Stomach (tissue), 9 donors: Measurements from ENCODE around the gene SLC35F4. TPM values are rescaled to one million over a fixed set of nuclear protein-coding genes. Genes with fewer than 3 reads are reported as not detected.

Experiments
- DNase-seq, 2 donors: peaks; one replicate each; pipeline versions ENCODE4 v3.0.0 to v3.0.0-alpha.2; 2013 to 2019
- H3K27ac ChIP-seq, 5 donors: fragments of 200-600 bp in 4 of 5; sonication (generic) in 4 of 5; one replicate each; pipeline ENCODE4 v1.5.1; 2013 to 2019; ENCODE audit warnings: mild to moderate bottlenecking in 1 of 5, moderate library complexity in 1 of 5
- H3K27me3 ChIP-seq, 3 donors: fragments of 200-600 bp; sonication (generic); one replicate each; pipeline ENCODE4 v1.5.1; 2017 to 2019; ENCODE audit warnings: mixed run types in 1 of 3
- H3K36me3 ChIP-seq, 4 donors: fragments of 200-600 bp; sonication (generic); 1 replicate in 3 of 4; 2 replicates in 1 of 4; pipeline ENCODE4 v1.5.1; 2016 to 2019
- H3K4me1 ChIP-seq, 4 donors: fragments of 200-600 bp; sonication (generic); one replicate each; pipeline ENCODE4 v1.5.1; 2016 to 2019
- H3K4me3 ChIP-seq, 4 donors: fragments of 200-600 bp; sonication (generic) in 3 of 4; one replicate each; pipeline ENCODE4 v1.5.1; 2016 to 2019; ENCODE audit warnings: mild to moderate bottlenecking in 1 of 4
- H3K9me3 ChIP-seq, 4 donors: fragments of 200-600 bp; sonication (generic); one replicate each; pipeline ENCODE4 v1.5.1; 2016 to 2019
- EP300 ChIP-seq: sonication (generic); formaldehyde crosslinking; IDR thresholded peaks from one replicate; pipeline ENCODE4 v1.6.1; 2017; ENCODE audit warnings: antibody characterized with exemption
- POLR2A ChIP-seq, 4 donors: fragments of 450-650 bp; IDR thresholded peaks; one replicate each; pipeline ENCODE4 v1.6.1; 2016; ENCODE audit warnings: antibody characterized with exemption in 4 of 4, control low read depth in 2 of 4, mild to moderate bottlenecking in 1 of 4, moderate library complexity in 1 of 4
- POLR2AphosphoS5 ChIP-seq, 3 donors: sonication (generic); formaldehyde crosslinking; IDR thresholded peaks; one replicate each; pipeline ENCODE4 v1.6.1; 2016; ENCODE audit warnings: antibody characterized with exemption in 3 of 3
- WGBS, 5 donors: extraction: QIAGEN DNeasy Blood & Tissue Kit in 3 of 5; methylation state at CpG; one replicate each; pipeline versions ENCODE4 v1.1.5 to v1.1.7; 2013 to 2018; 5-methylcytosine and 5-hydroxymethylcytosine counted together
- intact Hi-C: fragments of 100-400 bp; cut with DNase I; formaldehyde crosslinking; loops from one replicate; pipeline ENCODE4 v1.15.1; 2023; ENCODE audit warnings: low total_unique reads
- polyA plus RNA-seq, 3 donors: library from polyadenylated mRNA; stranded (reverse); fragments of 200-250 nt; gene quantifications; one replicate each; pipeline ENCODE4 v1.2.3, GENCODE V29; 2013
- total RNA-seq, 5 donors: library from RNA; depleted of rRNA; stranded (reverse); fragments of >200 nt; gene quantifications; one replicate each; pipeline versions ENCODE4 v1.1.0 to v1.2.3, GENCODE V29; 2014 to 2016
- TF ChIP-seq, protein P1 (sequence below), 7 experiments: fragments of 450-650 bp in 4 of 7; fragments of 200-600 bp in 3 of 7; sonication (generic) in 3 of 7; IDR thresholded peaks; one replicate each; pipeline ENCODE4 v1.5.1; 2016 to 2019; ENCODE audit warnings: antibody characterized with exemption in 7 of 7, control low read depth in 2 of 7, mild to moderate bottlenecking in 1 of 7
- donor health status: healthy with polysubstance abuse.
- donor health status: Bipolar disorder and iron deficiency.
- donor health status: healthy.

Gene SLC35F4
- total and polyA plus RNA-seq, 8 donors, result 0.19 TPM; not detected in 7

GRCh38 chr14:57737598-57737997 lies 128.3 kb downstream of the SLC35F4 start:
- H3K4me1 ChIP-seq, result peaks cover 0 to 5% (median 2%) of the 10 kb centered on the region in 4 donors
- 62 to 79% (median 69%) methylated on average over 3 of the region's 3 CpGs for WGBS, 5 donors
- no peak for DNase-seq
- H3K27ac ChIP-seq, result no peak overlapping the region
- intact Hi-C loops, result no loop called here
- no peaks in the 10 kb centered on the region for H3K27me3 ChIP-seq
- H3K36me3 ChIP-seq, result no peaks in the 10 kb centered on the region
- no peaks in the 10 kb centered on the region for H3K9me3 ChIP-seq
- no peak for TF ChIP-seq EP300
- no peak overlapping the region for H3K4me3 ChIP-seq

GRCh38 chr14:57736391-57736790 lies 129.5 kb downstream of the SLC35F4 start:
- Histone ChIP-seq H3K4me3 (no peak overlapping the region), H3K9me3 (no peaks in the 10 kb centered on the region), H3K36me3 (no peaks in the 10 kb centered on the region), H3K27me3 (no peaks in the 10 kb centered on the region), H3K27ac (no peak overlapping the region), H3K4me1 (peaks cover 0 to 8% (median 4%) of the 10 kb centered on the region in 4 donors)
- no peak for DNase-seq
- TF ChIP-seq, protein P1, sequence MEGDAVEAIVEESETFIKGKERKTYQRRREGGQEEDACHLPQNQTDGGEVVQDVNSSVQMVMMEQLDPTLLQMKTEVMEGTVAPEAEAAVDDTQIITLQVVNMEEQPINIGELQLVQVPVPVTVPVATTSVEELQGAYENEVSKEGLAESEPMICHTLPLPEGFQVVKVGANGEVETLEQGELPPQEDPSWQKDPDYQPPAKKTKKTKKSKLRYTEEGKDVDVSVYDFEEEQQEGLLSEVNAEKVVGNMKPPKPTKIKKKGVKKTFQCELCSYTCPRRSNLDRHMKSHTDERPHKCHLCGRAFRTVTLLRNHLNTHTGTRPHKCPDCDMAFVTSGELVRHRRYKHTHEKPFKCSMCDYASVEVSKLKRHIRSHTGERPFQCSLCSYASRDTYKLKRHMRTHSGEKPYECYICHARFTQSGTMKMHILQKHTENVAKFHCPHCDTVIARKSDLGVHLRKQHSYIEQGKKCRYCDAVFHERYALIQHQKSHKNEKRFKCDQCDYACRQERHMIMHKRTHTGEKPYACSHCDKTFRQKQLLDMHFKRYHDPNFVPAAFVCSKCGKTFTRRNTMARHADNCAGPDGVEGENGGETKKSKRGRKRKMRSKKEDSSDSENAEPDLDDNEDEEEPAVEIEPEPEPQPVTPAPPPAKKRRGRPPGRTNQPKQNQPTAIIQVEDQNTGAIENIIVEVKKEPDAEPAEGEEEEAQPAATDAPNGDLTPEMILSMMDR (IDR thresholded peaks at IDR 0.05), result no peak
- TF ChIP-seq POLR2A (IDR thresholded peaks at IDR 0.05) (no peak), EP300 (no peak), POLR2AphosphoS5 (IDR thresholded peaks at IDR 0.05) (no peak)
- intact Hi-C loops, result no loop called here
- WGBS, 5 donors, result 83 to 91% (median 85%) methylated on average over 4 of the region's 4 CpGs

DNA sequence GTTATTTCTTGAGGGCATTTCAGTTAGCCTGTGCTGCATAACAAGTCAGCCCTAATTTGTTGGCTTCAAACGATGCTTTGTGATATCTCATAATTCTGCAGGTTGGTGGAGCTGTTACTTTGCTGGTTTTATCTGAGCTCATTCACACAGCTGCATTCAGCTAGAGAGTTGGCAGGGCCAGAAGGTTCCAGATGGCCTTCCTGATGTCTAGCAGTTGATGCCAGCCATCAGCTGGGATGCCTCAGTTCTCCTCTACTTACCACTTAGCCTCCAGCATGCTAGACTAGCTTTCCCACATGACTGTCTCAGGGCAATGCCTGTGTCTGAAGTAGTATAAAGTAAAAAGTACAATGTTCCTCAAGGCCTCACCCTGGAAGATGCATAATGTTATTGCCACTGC lies 130.6 kb downstream of the SLC35F4 start:
- intact Hi-C loops, result no loop called here
- 78 to 91% (median 83%) methylated on average over 1 of the region's 1 CpG for WGBS, 5 donors
- DNase-seq, result no peak

DNA sequence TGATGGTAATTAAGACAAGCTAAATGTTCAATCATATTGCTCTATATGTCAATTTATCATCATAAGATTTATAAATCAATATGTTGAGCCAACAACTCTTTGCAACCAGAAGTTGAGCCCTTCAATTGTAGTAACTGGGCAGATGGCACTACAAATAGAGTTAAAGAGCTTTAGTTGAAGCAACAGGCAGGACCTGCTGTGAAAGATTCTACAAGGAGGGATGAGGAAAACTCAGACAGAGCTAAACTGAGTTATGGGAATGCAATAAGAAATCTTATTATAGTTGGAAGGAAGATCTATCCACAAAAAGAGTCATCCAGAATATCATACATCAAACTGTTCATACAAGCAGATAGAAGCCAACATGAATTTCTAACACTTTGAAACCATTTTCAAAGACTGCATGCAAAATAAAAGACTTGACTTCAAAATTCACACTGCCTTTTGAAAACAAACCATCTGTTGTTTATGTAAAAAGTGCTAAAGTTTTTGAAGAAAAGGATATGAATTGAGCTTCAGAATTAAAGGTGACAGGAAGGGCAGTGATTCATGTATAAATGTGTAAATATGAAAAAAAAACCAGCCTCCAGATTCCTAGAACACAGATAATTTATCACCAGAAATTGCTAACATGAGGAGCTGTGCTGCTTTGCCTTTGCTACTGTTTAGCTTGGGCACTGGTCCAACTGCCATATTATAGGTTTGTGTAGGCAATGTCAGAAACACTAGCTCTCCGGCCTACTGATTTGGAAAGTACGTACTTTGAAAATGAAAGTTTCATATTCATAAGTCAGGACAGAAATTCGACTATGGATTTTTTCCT lies 133.2 kb downstream of the SLC35F4 start:
- no peak overlapping the region for H3K4me3 ChIP-seq
- intact Hi-C loops, result no loop called here
- no peaks in the 10 kb centered on the region for H3K36me3 ChIP-seq
- no peak for TF ChIP-seq POLR2AphosphoS5 (IDR thresholded peaks at IDR 0.05)
- no peak for TF ChIP-seq POLR2A (IDR thresholded peaks at IDR 0.05)
- TF ChIP-seq EP300, result no peak
- TF ChIP-seq, protein P1 (IDR thresholded peaks at IDR 0.05), result no peak
- no peaks in the 10 kb centered on the region for H3K9me3 ChIP-seq
- H3K27ac ChIP-seq, result no peak overlapping the region
- peak; percentile 31 to 83 for DNase-seq
- no peaks in the 10 kb centered on the region for H3K27me3 ChIP-seq
- H3K4me1 ChIP-seq, result peaks cover 0 to 8% (median 4%) of the 10 kb centered on the region in 4 donors
- 3 to 24% (median 15%) methylated on average over 3 of the region's 3 CpGs for WGBS, 5 donors

More for the DNA sequence above, 130.6 kb downstream of the SLC35F4 start:
- no peaks in the 10 kb centered on the region for H3K27me3 ChIP-seq
- no peak overlapping the region for H3K27ac ChIP-seq
- H3K4me3 ChIP-seq, result no peak overlapping the region
- TF ChIP-seq, protein P1 (IDR thresholded peaks at IDR 0.05), result no peak
- TF ChIP-seq EP300, result no peak
- TF ChIP-seq POLR2AphosphoS5 (IDR thresholded peaks at IDR 0.05), result no peak
- TF ChIP-seq POLR2A (IDR thresholded peaks at IDR 0.05), result no peak
- no peaks in the 10 kb centered on the region for H3K9me3 ChIP-seq
- H3K4me1 ChIP-seq, result peaks cover 0 to 8% (median 4%) of the 10 kb centered on the region in 4 donors
- no peaks in the 10 kb centered on the region for H3K36me3 ChIP-seq
